Parathyroid adenoma (tissue), 2 donors: ENCODE measurements around the gene PCOLCE2.

ENCODE experiments used
- H2AFZ ChIP-seq: fragments of 300-600 bp; sonication (generic); one replicate; pipeline ENCODE4 v1.7.0; 2017; ENCODE audit warnings: antibody characterized with exemption, mild to moderate bottlenecking
- H3K27ac ChIP-seq: fragments of 300-600 bp; sonication (generic); one replicate; pipeline ENCODE4 v1.7.0; 2017
- H3K27me3 ChIP-seq: fragments of 300-600 bp; sonication (generic); one replicate; pipeline ENCODE4 v1.7.0; 2017; ENCODE audit warnings: low read length; ENCODE audit not compliant: control insufficient read depth, insufficient read depth
- H3K36me3 ChIP-seq: fragments of 300-600 bp; sonication (generic); one replicate; pipeline ENCODE4 v1.7.0; 2017; ENCODE audit warnings: low read length; ENCODE audit not compliant: control insufficient read depth, insufficient read depth
- H3K4me1 ChIP-seq: fragments of 300-600 bp; sonication (generic); one replicate; pipeline ENCODE4 v1.7.0; 2017; ENCODE audit warnings: control low read depth
- H3K4me2 ChIP-seq: fragments of 300-600 bp; sonication (generic); one replicate; pipeline ENCODE4 v1.7.0; 2017; ENCODE audit warnings: low read length
- H3K4me3 ChIP-seq: fragments of 300-600 bp; sonication (generic); one replicate; pipeline ENCODE4 v1.7.0; 2017; ENCODE audit warnings: low read depth, low read length
- H3K79me2 ChIP-seq: fragments of 300-600 bp; sonication (generic); one replicate; pipeline ENCODE4 v1.7.0; 2017; ENCODE audit warnings: control low read depth
- H3K9ac ChIP-seq: fragments of 300-600 bp; sonication (generic); one replicate; pipeline ENCODE4 v1.7.0; 2017; ENCODE audit warnings: mild to moderate bottlenecking
- H3K9me3 ChIP-seq: fragments of 300-600 bp; sonication (generic); one replicate; pipeline ENCODE4 v1.7.0; 2017; ENCODE audit warnings: low read length; ENCODE audit not compliant: control insufficient read depth
- TF ChIP-seq, protein P1 (sequence below): fragments of 300-600 bp; sonication (generic); IDR thresholded peaks from one replicate; pipeline ENCODE4 v1.7.0; 2017; ENCODE audit warnings: antibody characterized with exemption, mild to moderate bottlenecking
- donor health status: primary hyperparathyroidism.

The PCOLCE2 gene

DNA sequence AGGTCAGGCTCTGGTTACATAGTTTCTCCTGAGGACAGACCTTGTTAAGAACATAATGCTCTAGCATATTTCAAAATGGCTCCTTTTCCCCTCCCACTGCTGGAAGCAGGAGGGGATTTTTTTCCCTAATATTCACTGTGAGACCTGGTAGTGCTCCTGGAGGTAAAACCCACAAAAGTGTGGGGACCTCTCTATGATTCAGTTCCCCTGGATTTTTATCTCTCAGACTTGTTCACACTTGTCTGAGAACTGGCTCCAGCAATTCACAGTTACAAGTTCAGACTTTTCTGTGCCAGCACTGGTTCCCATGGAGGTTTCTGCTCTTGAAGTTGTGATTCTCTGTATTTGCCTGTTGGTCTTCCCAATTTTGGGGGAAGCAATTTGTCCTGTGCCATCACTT lies 36.3 kb upstream of the PCOLCE2 start:
- H2AFZ ChIP-seq = no peak overlapping the region
- no peak overlapping the region for H3K27ac ChIP-seq
- H3K4me3 ChIP-seq = no peak overlapping the region
- H3K27me3 ChIP-seq = no peaks in the 10 kb centered on the region
- H3K79me2 ChIP-seq = no peaks in the 10 kb centered on the region
- TF ChIP-seq, protein P1, sequence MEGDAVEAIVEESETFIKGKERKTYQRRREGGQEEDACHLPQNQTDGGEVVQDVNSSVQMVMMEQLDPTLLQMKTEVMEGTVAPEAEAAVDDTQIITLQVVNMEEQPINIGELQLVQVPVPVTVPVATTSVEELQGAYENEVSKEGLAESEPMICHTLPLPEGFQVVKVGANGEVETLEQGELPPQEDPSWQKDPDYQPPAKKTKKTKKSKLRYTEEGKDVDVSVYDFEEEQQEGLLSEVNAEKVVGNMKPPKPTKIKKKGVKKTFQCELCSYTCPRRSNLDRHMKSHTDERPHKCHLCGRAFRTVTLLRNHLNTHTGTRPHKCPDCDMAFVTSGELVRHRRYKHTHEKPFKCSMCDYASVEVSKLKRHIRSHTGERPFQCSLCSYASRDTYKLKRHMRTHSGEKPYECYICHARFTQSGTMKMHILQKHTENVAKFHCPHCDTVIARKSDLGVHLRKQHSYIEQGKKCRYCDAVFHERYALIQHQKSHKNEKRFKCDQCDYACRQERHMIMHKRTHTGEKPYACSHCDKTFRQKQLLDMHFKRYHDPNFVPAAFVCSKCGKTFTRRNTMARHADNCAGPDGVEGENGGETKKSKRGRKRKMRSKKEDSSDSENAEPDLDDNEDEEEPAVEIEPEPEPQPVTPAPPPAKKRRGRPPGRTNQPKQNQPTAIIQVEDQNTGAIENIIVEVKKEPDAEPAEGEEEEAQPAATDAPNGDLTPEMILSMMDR = no peak
- H3K4me1 ChIP-seq = no peaks in the 10 kb centered on the region
- no peak overlapping the region for H3K9ac ChIP-seq
- H3K4me2 ChIP-seq = no peak overlapping the region
- H3K36me3 ChIP-seq = no peaks in the 10 kb centered on the region
- no peaks in the 10 kb centered on the region for H3K9me3 ChIP-seq

DNA sequence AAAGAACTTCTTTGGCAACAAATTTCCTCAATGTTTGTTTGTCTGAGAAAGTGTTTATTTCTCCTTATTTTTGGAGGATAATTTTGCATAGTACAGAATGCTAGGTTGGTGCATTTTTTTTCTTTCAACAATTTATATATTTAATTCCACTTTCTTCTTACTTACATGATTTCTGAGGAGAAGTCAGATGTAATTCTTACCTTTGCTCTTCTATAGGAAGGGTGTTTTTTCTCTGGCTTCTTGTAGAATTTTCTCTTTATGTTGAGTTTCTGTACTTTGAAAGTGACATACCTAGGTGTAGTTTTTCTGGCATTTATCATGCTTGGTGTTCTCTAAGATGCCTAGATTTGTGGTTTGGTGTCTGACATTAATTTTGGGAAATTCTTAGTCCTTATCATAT lies 34.8 kb upstream of the PCOLCE2 start:
- H3K4me2 ChIP-seq = no peak overlapping the region
- H3K4me3 ChIP-seq = no peak overlapping the region
- H3K9me3 ChIP-seq = no peaks in the 10 kb centered on the region
- no peaks in the 10 kb centered on the region for H3K79me2 ChIP-seq
- no peaks in the 10 kb centered on the region for H3K4me1 ChIP-seq
- TF ChIP-seq, protein P1 = no peak
- H2AFZ ChIP-seq = no peak overlapping the region
- no peaks in the 10 kb centered on the region for H3K27me3 ChIP-seq
- H3K9ac ChIP-seq = no peak overlapping the region
- H3K36me3 ChIP-seq = no peaks in the 10 kb centered on the region
- H3K27ac ChIP-seq = no peak overlapping the region

DNA sequence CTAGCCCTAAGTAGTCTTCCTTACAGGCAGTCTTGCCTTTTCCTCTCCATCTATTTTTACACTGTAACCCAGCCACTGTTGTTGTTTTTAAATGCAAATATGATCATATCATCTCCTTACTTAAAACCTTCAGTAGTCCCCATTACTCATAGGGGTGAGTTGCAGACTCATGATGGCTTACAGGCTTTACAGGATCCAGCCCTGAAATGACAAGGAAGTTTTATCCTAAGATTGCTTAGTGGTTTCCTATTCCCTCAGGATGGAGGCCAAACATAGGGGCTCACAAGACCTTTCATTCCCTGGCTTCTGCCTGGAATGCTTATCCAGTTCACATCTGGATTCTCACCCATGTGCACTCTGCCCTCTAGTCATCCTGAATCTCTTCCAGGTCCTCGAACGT lies 27.7 kb upstream of the PCOLCE2 start:
- H3K27ac ChIP-seq = no peak overlapping the region
- TF ChIP-seq, protein P1 = no peak
- no peak overlapping the region for H3K4me3 ChIP-seq
- no peak overlapping the region for H3K9ac ChIP-seq
- H3K36me3 ChIP-seq = no peaks in the 10 kb centered on the region
- H3K4me2 ChIP-seq = no peak overlapping the region
- H2AFZ ChIP-seq = no peak overlapping the region
- no peaks in the 10 kb centered on the region for H3K27me3 ChIP-seq
- no peaks in the 10 kb centered on the region for H3K4me1 ChIP-seq
- H3K79me2 ChIP-seq = no peaks in the 10 kb centered on the region
- no peaks in the 10 kb centered on the region for H3K9me3 ChIP-seq

DNA sequence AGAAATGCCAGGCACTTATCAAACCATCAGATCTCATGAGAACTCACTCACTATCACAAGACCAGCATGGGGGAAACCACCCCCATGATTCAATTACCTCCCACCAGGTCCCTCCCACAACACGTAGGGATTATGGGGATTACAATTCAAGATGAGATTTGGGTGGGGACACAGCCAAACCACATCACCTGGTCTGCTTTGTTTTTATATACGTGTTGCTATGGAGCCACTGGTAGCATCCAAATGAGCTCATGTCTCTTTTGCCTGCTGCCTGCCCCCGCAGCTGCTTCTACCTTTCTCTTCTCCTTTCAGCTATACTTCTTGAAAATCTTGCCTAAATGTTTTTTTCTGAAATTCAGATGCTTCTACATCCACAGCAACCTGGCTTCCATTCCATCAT lies 26.8 kb upstream of the PCOLCE2 start:
- Histone ChIP-seq H3K27me3 (no peaks in the 10 kb centered on the region), H3K9me3 (no peaks in the 10 kb centered on the region), H3K27ac (no peak overlapping the region), H3K79me2 (no peaks in the 10 kb centered on the region), H3K4me2 (no peak overlapping the region), H3K4me1 (no peaks in the 10 kb centered on the region), H3K36me3 (no peaks in the 10 kb centered on the region), H3K9ac (no peak overlapping the region), H2AFZ (no peak overlapping the region), H3K4me3 (no peak overlapping the region)
- TF ChIP-seq, protein P1 = no peak

DNA sequence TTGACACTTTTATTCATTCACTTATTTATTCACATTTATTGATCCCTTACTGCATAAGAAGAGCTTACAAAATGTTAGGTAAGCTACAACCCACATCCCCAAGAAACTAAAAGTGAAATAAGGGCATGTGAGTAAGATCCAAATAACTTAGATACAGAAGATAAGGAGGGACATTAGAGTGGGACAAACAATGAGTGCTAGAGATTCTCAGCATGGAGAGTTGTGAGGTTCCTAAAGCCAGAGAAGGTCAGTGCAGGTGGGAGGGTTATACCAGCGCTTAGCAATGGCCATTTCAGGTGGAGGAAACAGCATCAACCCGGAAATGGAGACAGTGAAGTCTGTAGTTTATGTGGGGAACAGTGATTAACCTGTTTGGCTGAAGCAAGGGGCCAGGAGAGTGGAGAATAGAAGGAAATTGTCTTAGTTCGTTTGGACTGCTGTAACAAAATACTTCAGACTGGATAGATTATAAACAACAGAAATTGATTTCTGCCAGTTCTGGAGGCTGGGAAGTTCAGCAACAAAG lies 25.5 kb upstream of the PCOLCE2 start:
- TF ChIP-seq, protein P1 = no peak
- Histone ChIP-seq H3K4me1 (no peaks in the 10 kb centered on the region), H3K36me3 (no peaks in the 10 kb centered on the region)

More for the DNA sequence above, 25.5 kb upstream of the PCOLCE2 start:
- Histone ChIP-seq H3K4me3 (no peak overlapping the region), H3K4me2 (no peak overlapping the region), H3K27ac (no peak overlapping the region), H3K27me3 (no peaks in the 10 kb centered on the region), H3K9me3 (no peaks in the 10 kb centered on the region), H3K9ac (no peak overlapping the region), H3K79me2 (no peaks in the 10 kb centered on the region), H2AFZ (no peak overlapping the region)
